Left colon (tissue), 2 donors: ENCODE measurements around the gene TM4SF4. TPM values are rescaled to one million over a fixed set of nuclear protein-coding genes. Genes with fewer than 3 reads are reported as not detected.

ENCODE experiments used
- total RNA-seq, 2 donors: library from RNA; stranded (reverse); fragmentation: NEBNext Ultra II Directional; extraction: Animal tissue kit (Norgen Biotek cat#: 25700); gene quantifications; one replicate each; pipeline ENCODE4 v1.2.1, GENCODE V29; 2021
- donor health status: DM: no; HTN: no; CAD: no.
- donor health status: DM: yes; HTN: yes; CAD: no.

The TM4SF4 gene
- total RNA-seq, 2 donors from 2014 or later, result 0.70 TPM; not detected in 1

Other genes with a start within 250 kb of the TM4SF4 start
- 1 to 10 TPM in 1 of 2 donors, under 1 TPM in 1; 0.95 to 2.0 TPM for gene TM4SF18, start 141.1 kb upstream of the TM4SF4 start, total RNA-seq
- 10 to 100 TPM; 27.0 to 83.9 TPM for gene TM4SF1, start 97.0 kb upstream of the TM4SF4 start, total RNA-seq
- 10 to 100 TPM in 1 of 2 donors, 1 to 10 TPM in 1; 8.4 to 27.2 TPM for gene WWTR1, start 183.3 kb downstream of the TM4SF4 start, total RNA-seq